HepG2 (cell line): ENCODE results near the gene STK32A. TPM values are rescaled to one million over a fixed set of nuclear protein-coding genes. Genes with fewer than 3 reads are reported as not detected.

Experiments
- ATAC-seq: fragments of 200-7000 bp; cut with Tn5 transposase; 3 replicates; pipeline ENCODE4 v1.9.1; 2020; ENCODE audit warnings: mild to moderate bottlenecking, moderate library complexity
- BruUV-seq: library from RNA; stranded (reverse); fragments of 400-500 nt; replicated peaks from 2 replicates; lab custom pipeline; 2021; lab: Mats Ljungman, UMichigan
- CTCF ChIA-PET: fragments of 300-600 bp; formaldehyde crosslinking; extraction: SDS; loops from one replicate; lab custom pipeline; 2021; ENCODE audit warnings: low total read pairs, inconsistent platforms, low intra/inter-chr PET ratio; lab: Yijun Ruan, JAX
- POLR2A ChIA-PET: fragments of 350-600 bp; sonication (Branson Sonifier 250); formaldehyde crosslinking; loops from one replicate; lab custom pipeline; 2020; ENCODE audit warnings: antibody characterized with exemption, inconsistent platforms; lab: Yijun Ruan, JAX
- DNase-seq: peaks from one replicate; pipeline ENCODE4 v3.0.0-alpha.2; 2015; ENCODE audit warnings: low spot score
- FAIRE-seq: peaks from 3 replicates; lab custom pipeline; 2011; peaks lifted over from hg19 to GRCh38; lab: Jason Lieb, UNC
- H2AFZ ChIP-seq: one replicate; pipeline ENCODE4 v1.6.1; 2011; ENCODE audit warnings: low read length, inconsistent platforms
- H3K27ac ChIP-seq: fragments of 300-600 bp; 3 replicates; pipeline ENCODE4 v1.8.0; 2011; ENCODE audit warnings: mixed run types, mild to moderate bottlenecking, mixed read lengths, low read length, inconsistent platforms; ENCODE audit not compliant: insufficient read depth; ENCODE audit errors: extremely low read length
- H3K27me3 ChIP-seq, 2 experiments: fragments of 200-600 bp in 1 of 2; 2 replicates in 1 of 2; 3 replicates in 1 of 2; pipeline versions ENCODE4 v1.6.0 to v1.8.0; 2011; ENCODE audit warnings: low read length in 2 of 2, mild to moderate bottlenecking in 2 of 2, moderate library complexity in 2 of 2, inconsistent platforms in 1 of 2; ENCODE audit not compliant: insufficient read depth in 2 of 2, control insufficient read depth in 1 of 2
- H3K36me3 ChIP-seq, 2 experiments: fragments of 200-600 bp in 1 of 2; replicated peaks in 1 of 2; 2 replicates in 1 of 2; 3 replicates in 1 of 2; pipeline versions ENCODE4 v1.5.1 to v1.8.0; 2011; ENCODE audit warnings: low read length in 2 of 2, inconsistent platforms in 1 of 2; ENCODE audit not compliant: insufficient read depth in 2 of 2, control insufficient read depth in 1 of 2
- H3K4me1 ChIP-seq: 2 replicates; pipeline ENCODE4 v1.5.1; 2012; ENCODE audit warnings: low read length, inconsistent platforms; ENCODE audit not compliant: insufficient read depth
- H3K4me2 ChIP-seq: 2 replicates; pipeline ENCODE4 v1.6.0; 2011; ENCODE audit warnings: low read depth, low read length, inconsistent platforms
- H3K4me3 ChIP-seq, 3 experiments: fragments of 200-600 bp in 1 of 3; sonication (generic), shearing (Covaris generic) in 1 of 3; replicated peaks in 1 of 3; 2 replicates each; pipeline ENCODE4 v1.5.1; 2011 to 2016; ENCODE audit warnings: low read length in 3 of 3, inconsistent platforms in 2 of 3, low read depth in 2 of 3, mild to moderate bottlenecking in 2 of 3, control low read depth in 1 of 3, mixed read lengths in 1 of 3; ENCODE audit not compliant: insufficient read depth in 1 of 3
- H3K79me2 ChIP-seq: one replicate; pipeline ENCODE4 v1.6.1; 2011; ENCODE audit warnings: low read length, inconsistent platforms; ENCODE audit not compliant: insufficient read depth
- H3K9ac ChIP-seq: 2 replicates; pipeline ENCODE4 v1.6.0; 2011; ENCODE audit warnings: mild to moderate bottlenecking, low read depth, low read length, inconsistent platforms; ENCODE audit not compliant: insufficient read depth
- H3K9me3 ChIP-seq: 2 replicates; pipeline ENCODE4 v1.5.1; 2012; ENCODE audit warnings: mild to moderate bottlenecking, low read length
- H4K20me1 ChIP-seq: 2 replicates; pipeline ENCODE4 v1.6.0; 2011; ENCODE audit warnings: inconsistent platforms, mild to moderate bottlenecking, low read length, moderate library complexity; ENCODE audit not compliant: insufficient read depth
- BCLAF1 ChIP-seq: fragments of 450-650 bp; IDR thresholded peaks from 2 replicates; pipeline ENCODE4 v1.6.1; 2017; ENCODE audit warnings: mild to moderate bottlenecking
- CREBL2 ChIP-seq: sonication (generic); formaldehyde crosslinking; IDR thresholded peaks from 2 replicates; pipeline ENCODE4 v1.8.1; 2023; ENCODE audit warnings: missing genetic modification reagents, mild to moderate bottlenecking, borderline replicate concordance
- FOXO1 ChIP-seq: sonication (generic); formaldehyde crosslinking; IDR thresholded peaks from 2 replicates; pipeline ENCODE4 v1.4.0; 2020; ENCODE audit warnings: missing genetic modification reagents
- HDAC1 ChIP-seq: sonication (generic); formaldehyde crosslinking; IDR thresholded peaks from 2 replicates; pipeline ENCODE4 v1.5.1; 2020; ENCODE audit warnings: mild to moderate bottlenecking, missing genetic modification reagents
- IKZF1 ChIP-seq: fragments of 450-650 bp; IDR thresholded peaks from 2 replicates; pipeline ENCODE4 v1.7.1; 2016
- LBX2 ChIP-seq: sonication (generic); formaldehyde crosslinking; IDR thresholded peaks from 2 replicates; pipeline ENCODE4 v1.5.0; 2020; ENCODE audit warnings: missing genetic modification reagents, mild to moderate bottlenecking, borderline replicate concordance
- NFE2 ChIP-seq: sonication (generic); formaldehyde crosslinking; IDR thresholded peaks from 2 replicates; pipeline ENCODE4 v1.4.0; 2020; ENCODE audit warnings: missing genetic modification reagents
- PCBP1 ChIP-seq: fragments of 200-400 bp; formaldehyde crosslinking; IDR thresholded peaks from 2 replicates; pipeline ENCODE4 v1.6.1; 2017; ENCODE audit warnings: mild to moderate bottlenecking, low read depth, low read length, borderline replicate concordance
- PCBP2 ChIP-seq: fragments of 200-400 bp; formaldehyde crosslinking; optimal IDR thresholded peaks from 2 replicates; pipeline ENCODE3; 2018; ENCODE audit warnings: low read length, low read depth; ENCODE audit not compliant: poor library complexity, severe bottlenecking
- ZNF33B ChIP-seq: sonication (generic); formaldehyde crosslinking; IDR thresholded peaks from 2 replicates; pipeline ENCODE4 v1.5.1; 2020; ENCODE audit warnings: mild to moderate bottlenecking, missing genetic modification reagents
- WGBS: methylation state at CpG from one replicate; pipeline ENCODE4 v1.1.6; 2017; ENCODE audit warnings: low lambda C conversion rate; 5-methylcytosine and 5-hydroxymethylcytosine counted together
- in situ Hi-C: cut with HindIII; loops from 2 replicates; pipeline ENCODE4 v1.10.0; 2017; ENCODE audit warnings: low pct_unique_long_range_greater_than_20kb; ENCODE audit not compliant: extremely low pct_ligation_motif_present
- intact Hi-C: fragments of 100-400 bp; cut with micrococcal nuclease; formaldehyde crosslinking; loops from one replicate; pipeline ENCODE4 v1.10.0; 2022; ENCODE audit not compliant: unreplicated experiment
- polyA plus RNA-seq, 8 experiments: library from polyadenylated mRNA; depleted of rRNA in 3 of 8; stranded (reverse) in 7 of 8; unstranded in 1 of 8; fragments of >200 nt; fragmentation: Illumina TruSeq in 4 of 8; extraction: Trizol in 4 of 8; gene quantifications; 2 replicates each; pipeline versions ENCODE4 v1.2.1 to v1.2.3, GENCODE V29; 2011 to 2016; ENCODE audit warnings: low read depth in 4 of 8, missing spikeins in 1 of 8, mixed read lengths in 1 of 8; ENCODE audit not compliant: insufficient read depth in 1 of 8
- total RNA-seq, 5 experiments: library from RNA; depleted of rRNA; stranded (reverse); fragments of >200 nt; fragmentation: Illumina TruSeq; extraction: Trizol; gene quantifications; 2 replicates each; pipeline ENCODE4 v1.2.3, GENCODE V29; 2016; ENCODE audit warnings: low read depth in 1 of 5

The STK32A gene
- total and polyA plus RNA-seq, 2 of the 13 experiments (the other 11 are each of a cell fraction or from before 2014, with no cell fraction given) = not detected

- POLR2A ChIA-PET = no interaction called here
- BruUV-seq = no TSS peak
- CTCF ChIA-PET = no interaction called here
- no peak overlapping the region for H3K9ac ChIP-seq
- no peak overlapping the region for H3K4me2 ChIP-seq
- no peak for FAIRE-seq
- H4K20me1 ChIP-seq = no peaks in the 10 kb centered on the region
- no peak overlapping the region for H3K4me3 ChIP-seq
- intact Hi-C loops = no loop called here
- H3K4me1 ChIP-seq = no peaks in the 10 kb centered on the region
- H3K79me2 ChIP-seq = no peaks in the 10 kb centered on the region
- no peak for ATAC-seq
- 52% methylated on average over 8 of the region's 8 CpGs for WGBS
- H3K27ac ChIP-seq = no peak overlapping the region
- TF ChIP-seq PCBP2 (no peak), FOXO1 (CRISPR knock-in tag) (no peak), HDAC1 (CRISPR knock-in tag) (no peak), ZNF33B (CRISPR knock-in tag) (no peak), BCLAF1 (no peak), IKZF1 (no peak), LBX2 (CRISPR knock-in tag) (no peak), CREBL2 (no peak), NFE2 (no peak), PCBP1 (no peak)
- no peak for DNase-seq
- no peaks in the 10 kb centered on the region for H3K36me3 ChIP-seq
- in situ Hi-C loops = no loop called here
- H2AFZ ChIP-seq = no peak overlapping the region
- no peaks in the 10 kb centered on the region for H3K9me3 ChIP-seq
- no peaks in the 10 kb centered on the region for H3K27me3 ChIP-seq
Measured at GRCh38 chr5:147407094-147407681, 172.4 kb downstream of the STK32A start.
